Measurements from ENCODE around the gene METTL13. TPM values are rescaled to one million over a fixed set of nuclear protein-coding genes. Genes with fewer than 3 reads are reported as not detected.

Gene METTL13
- polyA plus RNA-seq, 1 donor from 2014 or later: 8.4 TPM

DNA sequence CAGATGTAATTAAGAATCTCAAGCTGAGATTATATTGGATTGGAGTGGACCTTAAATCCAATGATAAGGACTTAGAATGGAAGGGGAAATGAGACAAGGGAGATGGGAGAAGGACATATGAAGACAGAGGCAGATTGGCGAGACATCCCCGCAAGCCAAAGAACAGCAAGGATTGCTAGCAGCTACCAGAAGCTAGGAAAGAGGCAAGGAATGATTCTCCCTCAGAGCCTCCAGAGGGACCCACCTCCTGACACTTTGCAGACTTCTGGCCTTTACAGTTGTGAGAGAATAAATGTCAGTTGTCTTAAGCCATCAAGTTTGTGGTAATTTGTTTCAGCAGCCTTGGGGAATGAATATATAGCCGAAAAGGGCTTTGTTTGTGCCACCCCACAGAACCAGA lies 20.7 kb downstream of the METTL13 start:
- no peaks in the 10 kb centered on the region for H3K79me2 ChIP-seq (replicated peaks; ENCODE audit: insufficient read depth, low read length)
- H3K4me3 ChIP-seq (ENCODE audit: low read length): no peak overlapping the region
- no peaks in the 10 kb centered on the region for H4K20me1 ChIP-seq (ENCODE audit: insufficient read depth)
- no peaks in the 10 kb centered on the region for H3K9me3 ChIP-seq (ENCODE audit: low read length)
- H3F3A ChIP-seq (ENCODE audit: insufficient read depth, low read length, poor library complexity, severe bottlenecking): no peaks in the 10 kb centered on the region
- no peak for TF ChIP-seq TAF1 (IDR thresholded peaks at IDR 0.05; ENCODE audit: low read depth)
- no peak for TF ChIP-seq EZH2 (IDR thresholded peaks at IDR 0.05; ENCODE audit: borderline replicate concordance, insufficient read depth, low read length, poor library complexity, severe bottlenecking)
- TF ChIP-seq SMC3 (conservative IDR thresholded peaks at IDR 0.05; ENCODE audit: poor library complexity): no peak
- TF ChIP-seq EP300 (conservative IDR thresholded peaks at IDR 0.05; ENCODE audit: poor library complexity, severe bottlenecking): no peak
- TF ChIP-seq, protein P1, sequence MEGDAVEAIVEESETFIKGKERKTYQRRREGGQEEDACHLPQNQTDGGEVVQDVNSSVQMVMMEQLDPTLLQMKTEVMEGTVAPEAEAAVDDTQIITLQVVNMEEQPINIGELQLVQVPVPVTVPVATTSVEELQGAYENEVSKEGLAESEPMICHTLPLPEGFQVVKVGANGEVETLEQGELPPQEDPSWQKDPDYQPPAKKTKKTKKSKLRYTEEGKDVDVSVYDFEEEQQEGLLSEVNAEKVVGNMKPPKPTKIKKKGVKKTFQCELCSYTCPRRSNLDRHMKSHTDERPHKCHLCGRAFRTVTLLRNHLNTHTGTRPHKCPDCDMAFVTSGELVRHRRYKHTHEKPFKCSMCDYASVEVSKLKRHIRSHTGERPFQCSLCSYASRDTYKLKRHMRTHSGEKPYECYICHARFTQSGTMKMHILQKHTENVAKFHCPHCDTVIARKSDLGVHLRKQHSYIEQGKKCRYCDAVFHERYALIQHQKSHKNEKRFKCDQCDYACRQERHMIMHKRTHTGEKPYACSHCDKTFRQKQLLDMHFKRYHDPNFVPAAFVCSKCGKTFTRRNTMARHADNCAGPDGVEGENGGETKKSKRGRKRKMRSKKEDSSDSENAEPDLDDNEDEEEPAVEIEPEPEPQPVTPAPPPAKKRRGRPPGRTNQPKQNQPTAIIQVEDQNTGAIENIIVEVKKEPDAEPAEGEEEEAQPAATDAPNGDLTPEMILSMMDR (IDR thresholded peaks at IDR 0.05; ENCODE audit: poor library complexity, severe bottlenecking): no peak
- no peaks in the 10 kb centered on the region for H3K9me2 ChIP-seq (ENCODE audit: insufficient read depth, low read length)
- no peak overlapping the region for H3K4me2 ChIP-seq (ENCODE audit: low read length)
- no peak overlapping the region for H2AFZ ChIP-seq (ENCODE audit: low read depth, low read length)
- no peaks in the 10 kb centered on the region for H3K36me3 ChIP-seq (ENCODE audit: insufficient read depth, low read length)
- no peaks in the 10 kb centered on the region for H3K27me3 ChIP-seq (ENCODE audit: insufficient read depth, low read depth, low read length)
- H3K9ac ChIP-seq (ENCODE audit: low read length): no peak overlapping the region
- H3K27ac ChIP-seq (ENCODE audit: low read length): no peak overlapping the region

DNA sequence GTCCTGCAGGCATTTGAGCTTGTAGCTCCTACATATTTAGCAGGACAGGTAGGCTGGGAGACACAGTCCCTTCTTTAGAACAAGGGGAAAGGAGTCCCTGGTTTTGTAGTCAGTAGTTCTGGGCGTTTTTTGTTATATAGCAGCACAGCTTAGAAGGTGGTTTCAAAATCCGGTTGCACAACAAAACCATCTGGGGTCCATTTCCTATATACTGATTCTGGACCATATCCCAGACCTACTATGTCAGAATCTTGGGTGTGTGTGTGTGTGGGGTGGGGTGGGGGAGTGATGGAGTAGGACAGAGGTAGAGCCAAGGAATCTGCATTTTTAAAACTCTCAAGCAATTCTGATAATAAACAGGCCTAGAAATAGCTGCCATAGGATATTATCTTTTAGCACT lies 21.6 kb downstream of the METTL13 start:
- no peaks in the 10 kb centered on the region for H3F3A ChIP-seq (ENCODE audit: insufficient read depth, low read length, poor library complexity, severe bottlenecking)
- no peak overlapping the region for H3K4me2 ChIP-seq (ENCODE audit: low read length)
- no peaks in the 10 kb centered on the region for H3K9me2 ChIP-seq (ENCODE audit: insufficient read depth, low read length)
- H3K36me3 ChIP-seq (ENCODE audit: insufficient read depth, low read length): no peaks in the 10 kb centered on the region
- H3K4me3 ChIP-seq (ENCODE audit: low read length): no peak overlapping the region
- H3K27me3 ChIP-seq (ENCODE audit: insufficient read depth, low read depth, low read length): no peaks in the 10 kb centered on the region
- no peak overlapping the region for H3K27ac ChIP-seq (ENCODE audit: low read length)
- H2AFZ ChIP-seq (ENCODE audit: low read depth, low read length): no peak overlapping the region
- TF ChIP-seq EP300 (conservative IDR thresholded peaks at IDR 0.05; ENCODE audit: poor library complexity, severe bottlenecking) (no peak), POLR2AphosphoS5 (IDR thresholded peaks at IDR 0.05) (no peak), TAF1 (IDR thresholded peaks at IDR 0.05; ENCODE audit: low read depth) (no peak), RAD21 (conservative IDR thresholded peaks at IDR 0.05) (no peak), EZH2 (IDR thresholded peaks at IDR 0.05; ENCODE audit: borderline replicate concordance, insufficient read depth, low read length, poor library complexity, severe bottlenecking) (no peak), MXI1 (conservative IDR thresholded peaks at IDR 0.05; ENCODE audit: poor library complexity, severe bottlenecking) (no peak), SMC3 (conservative IDR thresholded peaks at IDR 0.05; ENCODE audit: poor library complexity) (no peak)
- TF ChIP-seq, protein P2, sequence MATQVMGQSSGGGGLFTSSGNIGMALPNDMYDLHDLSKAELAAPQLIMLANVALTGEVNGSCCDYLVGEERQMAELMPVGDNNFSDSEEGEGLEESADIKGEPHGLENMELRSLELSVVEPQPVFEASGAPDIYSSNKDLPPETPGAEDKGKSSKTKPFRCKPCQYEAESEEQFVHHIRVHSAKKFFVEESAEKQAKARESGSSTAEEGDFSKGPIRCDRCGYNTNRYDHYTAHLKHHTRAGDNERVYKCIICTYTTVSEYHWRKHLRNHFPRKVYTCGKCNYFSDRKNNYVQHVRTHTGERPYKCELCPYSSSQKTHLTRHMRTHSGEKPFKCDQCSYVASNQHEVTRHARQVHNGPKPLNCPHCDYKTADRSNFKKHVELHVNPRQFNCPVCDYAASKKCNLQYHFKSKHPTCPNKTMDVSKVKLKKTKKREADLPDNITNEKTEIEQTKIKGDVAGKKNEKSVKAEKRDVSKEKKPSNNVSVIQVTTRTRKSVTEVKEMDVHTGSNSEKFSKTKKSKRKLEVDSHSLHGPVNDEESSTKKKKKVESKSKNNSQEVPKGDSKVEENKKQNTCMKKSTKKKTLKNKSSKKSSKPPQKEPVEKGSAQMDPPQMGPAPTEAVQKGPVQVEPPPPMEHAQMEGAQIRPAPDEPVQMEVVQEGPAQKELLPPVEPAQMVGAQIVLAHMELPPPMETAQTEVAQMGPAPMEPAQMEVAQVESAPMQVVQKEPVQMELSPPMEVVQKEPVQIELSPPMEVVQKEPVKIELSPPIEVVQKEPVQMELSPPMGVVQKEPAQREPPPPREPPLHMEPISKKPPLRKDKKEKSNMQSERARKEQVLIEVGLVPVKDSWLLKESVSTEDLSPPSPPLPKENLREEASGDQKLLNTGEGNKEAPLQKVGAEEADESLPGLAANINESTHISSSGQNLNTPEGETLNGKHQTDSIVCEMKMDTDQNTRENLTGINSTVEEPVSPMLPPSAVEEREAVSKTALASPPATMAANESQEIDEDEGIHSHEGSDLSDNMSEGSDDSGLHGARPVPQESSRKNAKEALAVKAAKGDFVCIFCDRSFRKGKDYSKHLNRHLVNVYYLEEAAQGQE (IDR thresholded peaks at IDR 0.05; ENCODE audit: borderline replicate concordance): no peak
- TF ChIP-seq, protein P1 (IDR thresholded peaks at IDR 0.05; ENCODE audit: poor library complexity, severe bottlenecking): no peak
- no peaks in the 10 kb centered on the region for H3K9me3 ChIP-seq (ENCODE audit: low read length)
- H4K20me1 ChIP-seq (ENCODE audit: insufficient read depth): no peaks in the 10 kb centered on the region
- H3K79me2 ChIP-seq (replicated peaks; ENCODE audit: insufficient read depth, low read length): no peaks in the 10 kb centered on the region
- H3K9ac ChIP-seq (ENCODE audit: low read length): no peak overlapping the region

All from neural cell (in vitro differentiated cells).